ENCODE data around the gene PSD.

DNA sequence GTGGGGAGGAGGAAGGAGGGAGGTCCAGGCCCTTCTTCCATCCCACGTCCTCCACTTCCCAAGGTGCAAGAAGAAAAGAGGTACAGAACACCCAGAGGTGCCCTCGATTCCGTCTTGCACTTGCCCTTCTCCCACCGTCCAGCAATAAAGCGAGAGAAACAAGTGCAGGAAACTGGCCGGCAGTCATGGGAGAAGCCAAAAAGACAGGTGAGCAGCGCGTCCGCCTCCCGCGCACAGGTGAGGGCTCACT, 31.5 kb upstream of the PSD start:
- TF ChIP-seq, protein P1, sequence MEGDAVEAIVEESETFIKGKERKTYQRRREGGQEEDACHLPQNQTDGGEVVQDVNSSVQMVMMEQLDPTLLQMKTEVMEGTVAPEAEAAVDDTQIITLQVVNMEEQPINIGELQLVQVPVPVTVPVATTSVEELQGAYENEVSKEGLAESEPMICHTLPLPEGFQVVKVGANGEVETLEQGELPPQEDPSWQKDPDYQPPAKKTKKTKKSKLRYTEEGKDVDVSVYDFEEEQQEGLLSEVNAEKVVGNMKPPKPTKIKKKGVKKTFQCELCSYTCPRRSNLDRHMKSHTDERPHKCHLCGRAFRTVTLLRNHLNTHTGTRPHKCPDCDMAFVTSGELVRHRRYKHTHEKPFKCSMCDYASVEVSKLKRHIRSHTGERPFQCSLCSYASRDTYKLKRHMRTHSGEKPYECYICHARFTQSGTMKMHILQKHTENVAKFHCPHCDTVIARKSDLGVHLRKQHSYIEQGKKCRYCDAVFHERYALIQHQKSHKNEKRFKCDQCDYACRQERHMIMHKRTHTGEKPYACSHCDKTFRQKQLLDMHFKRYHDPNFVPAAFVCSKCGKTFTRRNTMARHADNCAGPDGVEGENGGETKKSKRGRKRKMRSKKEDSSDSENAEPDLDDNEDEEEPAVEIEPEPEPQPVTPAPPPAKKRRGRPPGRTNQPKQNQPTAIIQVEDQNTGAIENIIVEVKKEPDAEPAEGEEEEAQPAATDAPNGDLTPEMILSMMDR (IDR thresholded peaks at IDR 0.05), result no peak
- TF ChIP-seq ZFX (IDR thresholded peaks at IDR 0.05; ENCODE audit: borderline replicate concordance), result no peak
